ENCODE data around the gene ENOX1. TPM values are rescaled to one million over a fixed set of nuclear protein-coding genes. Genes with fewer than 3 reads are reported as not detected.
A peak's percentile ranks its signal among the peaks of the same experiment; 100 is the strongest.

ENOX1 gene
- total RNA-seq, 2 donors from 2014 or later: 0.78 to 4.3 TPM

GRCh38 chr13:43698758-43699157, 88.0 kb downstream of the ENOX1 start:
- ATAC-seq (no peak), DNase-seq (peak in 1 of 4 donors; percentile 5)
- Histone ChIP-seq H3K36me3 (replicated peaks in 1 of 2; ENCODE audit: insufficient read depth in 1 of 2, low read depth in 2 of 2) (no peaks in the 10 kb centered on the region), H3K4me3 (no peak overlapping the region), H3K4me1 (peaks cover 20% of the 10 kb centered on the region), H3K27me3 (no peaks in the 10 kb centered on the region), H3K27ac (no peak overlapping the region), H3K9me3 (no peaks in the 10 kb centered on the region)
- TF ChIP-seq POLR2A (IDR thresholded peaks at IDR 0.05) (no peak), CTCF (IDR thresholded peaks at IDR 0.05) (no peak)
- 69 to 71% methylated on average over 2 of the region's 2 CpGs for whole genome bisulfite sequencing, 2 donors
- intact Hi-C loops (cut with DNase I): no loop called here

DNA sequence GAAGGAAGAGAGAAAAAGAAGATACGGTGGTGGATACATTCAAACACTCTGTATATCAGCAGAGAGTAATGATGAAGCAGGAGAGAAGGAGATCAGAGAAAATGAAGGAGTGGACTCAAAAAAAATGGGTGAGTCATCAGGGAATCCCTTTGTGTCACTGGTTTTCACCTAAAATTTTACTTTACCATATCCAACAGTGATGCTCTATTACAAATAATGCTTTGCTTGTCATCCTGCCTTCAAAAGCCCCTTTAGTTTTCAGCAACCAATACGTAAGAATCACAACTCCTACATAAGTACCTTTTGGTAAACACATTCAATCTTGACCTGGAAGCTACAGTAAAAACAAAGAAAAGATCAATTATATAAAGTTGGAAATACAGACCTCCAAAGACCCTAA, 88.8 kb downstream of the ENOX1 start:
- WGBS, 2 donors: 79 to 92% methylated on average over 2 of the region's 2 CpGs
- Histone ChIP-seq H3K27me3 (no peaks in the 10 kb centered on the region), H3K36me3 (replicated peaks in 1 of 2; ENCODE audit: insufficient read depth in 1 of 2, low read depth in 2 of 2) (no peaks in the 10 kb centered on the region), H3K9me3 (no peaks in the 10 kb centered on the region), H3K27ac (no peak overlapping the region), H3K4me1 (peaks cover 20% of the 10 kb centered on the region), H3K4me3 (no peak overlapping the region)
- ATAC-seq (no peak), DNase-seq (no peak)
- intact Hi-C loops (cut with DNase I): no loop called here
- TF ChIP-seq CTCF (IDR thresholded peaks at IDR 0.05) (no peak), POLR2A (IDR thresholded peaks at IDR 0.05) (no peak)

GRCh38 chr13:43697323-43697722, 89.4 kb downstream of the ENOX1 start:
- Histone ChIP-seq H3K4me3 (no peak overlapping the region), H3K27ac (no peak overlapping the region), H3K4me1 (peaks cover 20% of the 10 kb centered on the region), H3K9me3 (no peaks in the 10 kb centered on the region), H3K36me3 (replicated peaks in 1 of 2; ENCODE audit: insufficient read depth in 1 of 2, low read depth in 2 of 2) (no peaks in the 10 kb centered on the region), H3K27me3 (no peaks in the 10 kb centered on the region)
- ATAC-seq: no peak
- TF ChIP-seq POLR2A (IDR thresholded peaks at IDR 0.05) (no peak), CTCF (IDR thresholded peaks at IDR 0.05) (no peak)
- intact Hi-C loops (cut with DNase I): no loop called here
- WGBS, 2 donors: 23 to 34% methylated on average over 2 of the region's 2 CpGs
- peak in 1 of 4 donors; percentile 8 for DNase-seq

DNA sequence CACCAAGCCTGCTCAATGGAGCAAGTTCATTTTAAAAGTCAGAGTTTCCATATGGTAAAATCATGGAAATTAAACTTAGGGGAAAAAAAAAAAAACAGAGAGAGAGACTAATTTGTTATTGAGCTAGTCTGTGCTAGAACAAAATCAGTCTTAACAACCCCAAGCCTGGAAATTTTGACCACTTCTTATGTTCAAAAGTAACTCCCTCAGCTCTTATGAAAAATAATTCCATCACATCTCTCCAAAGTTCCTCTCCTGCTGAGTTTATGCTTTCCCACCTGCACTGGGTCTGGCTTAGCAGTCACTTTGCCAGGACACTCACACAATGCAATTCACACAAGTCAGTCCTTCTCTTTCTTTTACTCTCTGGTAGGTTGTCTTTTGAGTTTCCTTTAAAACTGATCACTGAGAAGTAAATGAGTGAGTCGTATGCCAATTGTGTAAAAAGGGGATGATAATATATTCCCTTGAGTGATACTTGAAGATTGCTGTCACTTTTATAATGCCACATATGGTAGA, 92.6 kb downstream of the ENOX1 start:
- no peak overlapping the region for H3K27ac ChIP-seq
- WGBS, 2 donors: 91 to 100% methylated on average over 1 of the region's 1 CpG
- no peaks in the 10 kb centered on the region for H3K27me3 ChIP-seq
- H3K4me1 ChIP-seq: peaks cover 18% of the 10 kb centered on the region
- no peaks in the 10 kb centered on the region for H3K9me3 ChIP-seq
- H3K36me3 ChIP-seq (replicated peaks in 1 of 2; ENCODE audit: insufficient read depth in 1 of 2, low read depth in 2 of 2): no peaks in the 10 kb centered on the region
- ATAC-seq: no peak
- no peak for DNase-seq
- TF ChIP-seq POLR2A (IDR thresholded peaks at IDR 0.05): no peak
- no peak for TF ChIP-seq CTCF (IDR thresholded peaks at IDR 0.05)
- H3K4me3 ChIP-seq: no peak overlapping the region
- intact Hi-C loops (cut with DNase I): no loop called here

DNA sequence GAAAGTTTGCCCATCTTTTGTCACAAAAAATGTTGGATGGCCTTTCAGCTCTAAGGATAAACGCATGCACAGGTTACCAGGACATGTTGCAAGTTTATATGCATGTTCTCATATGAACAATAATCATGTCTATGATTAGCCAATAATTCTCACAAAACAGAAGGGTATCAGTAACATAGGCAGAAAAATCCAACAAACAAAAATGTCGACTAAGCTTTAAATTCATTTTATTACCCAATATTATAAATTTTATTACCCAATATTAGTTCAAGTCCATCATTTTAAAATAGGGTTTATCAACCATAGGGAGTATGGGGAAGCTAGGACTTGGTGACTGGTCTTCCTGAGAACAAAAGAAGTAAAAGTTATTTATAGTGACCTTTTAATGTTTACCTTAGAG, 93.1 kb downstream of the ENOX1 start:
- H3K4me1 ChIP-seq: peaks cover 12% of the 10 kb centered on the region
- H3K27me3 ChIP-seq: no peaks in the 10 kb centered on the region
- no peak overlapping the region for H3K4me3 ChIP-seq
- WGBS, 2 donors: 64 to 72% methylated on average over 2 of the region's 2 CpGs
- no peaks in the 10 kb centered on the region for H3K9me3 ChIP-seq
- intact Hi-C loops (cut with DNase I): no loop called here
- ATAC-seq (no peak), DNase-seq (no peak)
- H3K36me3 ChIP-seq (replicated peaks in 1 of 2; ENCODE audit: insufficient read depth in 1 of 2, low read depth in 2 of 2): no peaks in the 10 kb centered on the region
- H3K27ac ChIP-seq: no peak overlapping the region
- TF ChIP-seq POLR2A (IDR thresholded peaks at IDR 0.05) (no peak), CTCF (IDR thresholded peaks at IDR 0.05) (no peak)
